GM12878 (cell line): ENCODE data around the gene DNHD1. TPM values are rescaled to one million over a fixed set of nuclear protein-coding genes. Genes with fewer than 3 reads are reported as not detected.
A peak's percentile ranks its signal among the peaks of the same experiment; 100 is the strongest.

Source experiments
- ATAC-seq: fragments of 200-7000 bp; cut with Tn5 transposase; 3 replicates; pipeline ENCODE4 v1.9.1; 2020; ENCODE audit warnings: mild to moderate bottlenecking, moderate library complexity
- BruUV-seq: library from RNA; stranded (reverse); fragments of 400-500 nt; replicated peaks from 2 replicates; lab custom pipeline; 2021; lab: Mats Ljungman, UMichigan
- CTCF ChIA-PET: fragments of 300-600 bp; sonication (Branson Sonifier 250); formaldehyde crosslinking; extraction: SDS; loops from one replicate; lab custom pipeline; 2021; ENCODE audit warnings: inconsistent platforms; lab: Yijun Ruan, JAX
- POLR2A ChIA-PET: fragments of 350-600 bp; formaldehyde crosslinking; extraction: SDS; loops from one replicate; lab custom pipeline; 2021; ENCODE audit warnings: inconsistent platforms; lab: Charles Lee
- RAD21 ChIA-PET: fragments of 300-600 bp; sonication (Branson Sonifier 250); formaldehyde crosslinking; loops from one replicate; lab custom pipeline; 2023; ENCODE audit warnings: antibody characterized with exemption; ENCODE audit not compliant: unreplicated experiment; lab: Charles Lee
- SMC1A ChIA-PET: fragments of 300-600 bp; sonication (Branson Sonifier 250); formaldehyde crosslinking; loops from one replicate; lab custom pipeline; 2023; ENCODE audit not compliant: unreplicated experiment, uncharacterized antibody; lab: Charles Lee
- DNase-seq: peaks from one replicate; pipeline ENCODE4 v3.0.0-alpha.2; 2011; ENCODE audit warnings: low read depth, low spot score
- FAIRE-seq: peaks from 3 replicates; lab custom pipeline; 2011; peaks lifted over from hg19 to GRCh38; lab: Jason Lieb, UNC
- H2AFZ ChIP-seq: 2 replicates; pipeline ENCODE4 v1.6.0; 2011; ENCODE audit warnings: low read depth, low read length, control low read depth; ENCODE audit not compliant: control insufficient read depth
- H3K27ac ChIP-seq: 2 replicates; pipeline ENCODE4 v1.5.1; 2011; ENCODE audit warnings: control low read depth; ENCODE audit not compliant: control insufficient read depth, insufficient read depth
- H3K27me3 ChIP-seq, 2 experiments: replicated peaks in 1 of 2; 2 replicates each; pipeline versions ENCODE4 v1.6.0 to v1.6.1; 2011; ENCODE audit warnings: low read length in 1 of 2; ENCODE audit not compliant: control insufficient read depth in 2 of 2, insufficient read depth in 2 of 2
- H3K36me3 ChIP-seq, 2 experiments: 2 replicates each; pipeline ENCODE4 v1.5.1; 2011; ENCODE audit warnings: low read length in 1 of 2; ENCODE audit not compliant: control insufficient read depth in 2 of 2, insufficient read depth in 2 of 2
- H3K4me1 ChIP-seq: 2 replicates; pipeline ENCODE4 v1.6.1; 2011; ENCODE audit warnings: mild to moderate bottlenecking, low read length, moderate library complexity, mixed read lengths; ENCODE audit not compliant: control insufficient read depth, insufficient read depth
- H3K4me2 ChIP-seq: 2 replicates; pipeline ENCODE4 v1.6.0; 2011; ENCODE audit warnings: control low read depth; ENCODE audit not compliant: control insufficient read depth, insufficient read depth
- H3K4me3 ChIP-seq: fragments of 200-600 bp; sonication (generic); 2 replicates; pipeline ENCODE4 v1.5.1; 2016
- H3K79me2 ChIP-seq: 2 replicates; pipeline ENCODE4 v1.6.0; 2011; ENCODE audit warnings: low read length; ENCODE audit not compliant: control insufficient read depth, insufficient read depth
- H3K9ac ChIP-seq: 2 replicates; pipeline ENCODE4 v1.8.0; 2011; ENCODE audit warnings: low read length, control low read depth, mixed read lengths; ENCODE audit not compliant: control insufficient read depth, insufficient read depth
- H3K9me3 ChIP-seq: replicated peaks from 3 replicates; pipeline ENCODE4 v1.5.1; 2011; ENCODE audit warnings: mild to moderate bottlenecking, low read length; ENCODE audit not compliant: control insufficient read depth, insufficient read depth
- H4K20me1 ChIP-seq: 2 replicates; pipeline ENCODE4 v1.6.0; 2011; ENCODE audit not compliant: control insufficient read depth, insufficient read depth
- ASH2L ChIP-seq: fragments of 300-600, 200-600 bp; sonication (generic); IDR thresholded peaks from 2 replicates; pipeline ENCODE4 v1.6.1; 2017; ENCODE audit warnings: low read depth, mild to moderate bottlenecking, borderline replicate concordance
- CREM ChIP-seq: IDR thresholded peaks from 2 replicates; pipeline ENCODE4 v1.6.1; 2014; ENCODE audit warnings: antibody characterized with exemption, low read depth
- IKZF2 ChIP-seq, 2 experiments: fragments of 450-650 bp; IDR thresholded peaks; 2 replicates each; pipeline ENCODE4 v1.6.1; 2017; ENCODE audit warnings: mild to moderate bottlenecking in 2 of 2, moderate library complexity in 2 of 2
- MEF2B ChIP-seq: fragments of 450-650 bp; IDR thresholded peaks from 2 replicates; pipeline ENCODE4 v1.6.1; 2018; ENCODE audit warnings: mild to moderate bottlenecking, moderate library complexity; ENCODE audit not compliant: partially characterized antibody, poor library complexity, severe bottlenecking
- RAD21 ChIP-seq: IDR thresholded peaks from 2 replicates; pipeline ENCODE4 v1.6.1; 2011; ENCODE audit warnings: mild to moderate bottlenecking, low read depth, low read length, moderate library complexity; ENCODE audit not compliant: insufficient read depth
- RUNX3 ChIP-seq: IDR thresholded peaks from 2 replicates; pipeline ENCODE4 v1.6.1; 2012; ENCODE audit warnings: low read length, inconsistent platforms
- SIX5 ChIP-seq: IDR thresholded peaks from 2 replicates; pipeline ENCODE4 v1.6.1; 2011; ENCODE audit warnings: mild to moderate bottlenecking, low read depth, low read length, moderate library complexity; ENCODE audit not compliant: severe bottlenecking
- ZNF622 ChIP-seq: fragments of 450-650 bp; IDR thresholded peaks from 2 replicates; pipeline ENCODE4 v1.6.1; 2017; ENCODE audit warnings: mild to moderate bottlenecking, inconsistent platforms
- WGBS: methylation state at CpG from one replicate; pipeline ENCODE4 v1.1.6; 2016; ENCODE audit warnings: low lambda C conversion rate; ENCODE audit not compliant: insufficient replicate concordance, insufficient coverage; ENCODE audit errors: missing lambda C conversion rate; 5-methylcytosine and 5-hydroxymethylcytosine counted together
- in situ Hi-C: fragments of 300-500 bp; cut with MboI; formaldehyde crosslinking; loops from 9 replicates; pipeline ENCODE4 v1.14.3; 2018; ENCODE audit warnings: mixed read lengths
- intact Hi-C: fragments of 100-400 bp; cut with micrococcal nuclease; formaldehyde crosslinking; loops from one replicate; pipeline ENCODE4 v1.14.2; 2022; ENCODE audit not compliant: unreplicated experiment
- polyA plus RNA-seq, 11 experiments: library from polyadenylated mRNA; depleted of rRNA in 4 of 11; unstranded in 6 of 11; stranded (reverse) in 5 of 11; fragments of >200 nt; fragmentation: Nextera tagmentation in 4 of 11; fragmentation: Illumina TruSeq in 1 of 11; extraction: Ambion mirVana in 4 of 11; extraction: Trizol in 1 of 11; gene quantifications; 1 replicate in 1 of 11; 2 replicates in 10 of 11; pipeline versions ENCODE4 v1.2.1 to v1.2.3, GENCODE V29; 2011 to 2016; ENCODE audit warnings: inconsistent platforms in 2 of 11, missing spikeins in 2 of 11, low read depth in 1 of 11
- total RNA-seq, 4 experiments: library from RNA; depleted of rRNA in 3 of 4; stranded (reverse); fragments of >200 nt in 3 of 4; fragmentation: Illumina TruSeq in 1 of 4; extraction: Trizol in 1 of 4; gene quantifications; 2 replicates each; pipeline versions ENCODE4 v1.2.1 to v1.2.3, GENCODE V29; 2013 to 2021
- TF ChIP-seq, protein P1 (sequence below): fragments of 450-650 bp; IDR thresholded peaks from 2 replicates; pipeline ENCODE4 v1.6.1; 2016; ENCODE audit warnings: mild to moderate bottlenecking
- TF ChIP-seq, protein P2 (sequence below): fragments of 450-650 bp; IDR thresholded peaks from 2 replicates; pipeline ENCODE4 v1.6.1; 2018; ENCODE audit warnings: borderline replicate concordance, mild to moderate bottlenecking; ENCODE audit not compliant: partially characterized antibody
- TF ChIP-seq, protein P3 (sequence below): fragments of 450-650 bp; IDR thresholded peaks from 2 replicates; pipeline ENCODE4 v1.6.1; 2016; ENCODE audit warnings: mild to moderate bottlenecking

The DNHD1 gene
- total and polyA plus RNA-seq, 10 of the 15 experiments (the other 5 are each of a cell fraction or from before 2014, with no cell fraction given): 0.99 to 16.9 (median 8.6) TPM

DNA sequence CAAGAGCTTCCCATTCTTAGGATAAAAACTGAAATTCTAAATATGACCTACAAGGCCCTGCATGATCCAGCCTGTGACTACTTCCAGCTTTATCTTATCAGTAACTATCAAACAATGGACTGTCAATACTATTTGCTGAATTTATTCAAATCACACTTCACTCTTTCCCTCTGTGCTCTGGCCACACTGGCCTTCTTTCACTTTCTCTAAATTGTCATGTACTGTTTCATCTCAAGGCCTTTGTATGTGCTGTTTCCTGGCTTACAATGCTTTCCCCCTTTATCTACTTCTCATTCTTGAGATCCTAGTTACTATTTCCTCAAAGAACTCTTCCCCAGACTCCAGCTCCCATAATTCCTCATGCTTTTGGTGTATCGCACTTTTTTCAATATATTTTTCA lies 10.1 kb upstream of the DNHD1 start:
- FAIRE-seq (no peak), DNase-seq (no peak)
- H3K36me3 ChIP-seq: peaks cover 0 to 12% of the 10 kb centered on the region in 2 experiments; a peak in 2 of 4 replicates
- POLR2A ChIA-PET: interaction anchor here (0.9 to 1.7 kb wide), 4 partner anchors 9 to 251 kb away, joined by 3 to 5 read pairs (median 4); no protein-coding TSS in a partner anchor
- H4K20me1 ChIP-seq: no peaks in the 10 kb centered on the region
- H3K4me2 ChIP-seq: no peak overlapping the region
- peaks cover 10% of the 10 kb centered on the region for H3K4me1 ChIP-seq
- peak overlapping the region; percentile 8; the same call in 1 of the 2 replicates for H3K27ac ChIP-seq
- H3K79me2 ChIP-seq: peaks cover 17% of the 10 kb centered on the region
- WGBS: 100% methylated on average over 1 of the region's 1 CpG
- CTCF ChIA-PET: interaction anchor here (0.8 to 10.7 kb wide), 7 partner anchors 10 to 197 kb away, joined by 3 to 119 read pairs (median 6); partner anchors contain the start of genes DNHD1 and MRPL17
- RAD21 ChIA-PET: interaction anchor here (0.9 to 3.4 kb wide), 2 partner anchors 108 to 196 kb away, joined by 3 to 14 read pairs; partner anchors contain the start of gene MRPL17
- no peaks in the 10 kb centered on the region for H3K27me3 ChIP-seq
- no peaks in the 10 kb centered on the region for H3K9me3 ChIP-seq
- no peak overlapping the region for H3K9ac ChIP-seq
- H3K4me3 ChIP-seq: no peak overlapping the region
- TF ChIP-seq MEF2B (no peak), ASH2L (no peak), RAD21 (no peak), CREM (no peak), IKZF2 (IDR thresholded peaks at IDR 0.05) (no peak), RUNX3 (no peak), SIX5 (no peak), ZNF622 (no peak)
- TF ChIP-seq, protein P1, sequence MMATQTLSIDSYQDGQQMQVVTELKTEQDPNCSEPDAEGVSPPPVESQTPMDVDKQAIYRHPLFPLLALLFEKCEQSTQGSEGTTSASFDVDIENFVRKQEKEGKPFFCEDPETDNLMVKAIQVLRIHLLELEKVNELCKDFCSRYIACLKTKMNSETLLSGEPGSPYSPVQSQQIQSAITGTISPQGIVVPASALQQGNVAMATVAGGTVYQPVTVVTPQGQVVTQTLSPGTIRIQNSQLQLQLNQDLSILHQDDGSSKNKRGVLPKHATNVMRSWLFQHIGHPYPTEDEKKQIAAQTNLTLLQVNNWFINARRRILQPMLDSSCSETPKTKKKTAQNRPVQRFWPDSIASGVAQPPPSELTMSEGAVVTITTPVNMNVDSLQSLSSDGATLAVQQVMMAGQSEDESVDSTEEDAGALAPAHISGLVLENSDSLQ: no peak
- TF ChIP-seq, protein P2, sequence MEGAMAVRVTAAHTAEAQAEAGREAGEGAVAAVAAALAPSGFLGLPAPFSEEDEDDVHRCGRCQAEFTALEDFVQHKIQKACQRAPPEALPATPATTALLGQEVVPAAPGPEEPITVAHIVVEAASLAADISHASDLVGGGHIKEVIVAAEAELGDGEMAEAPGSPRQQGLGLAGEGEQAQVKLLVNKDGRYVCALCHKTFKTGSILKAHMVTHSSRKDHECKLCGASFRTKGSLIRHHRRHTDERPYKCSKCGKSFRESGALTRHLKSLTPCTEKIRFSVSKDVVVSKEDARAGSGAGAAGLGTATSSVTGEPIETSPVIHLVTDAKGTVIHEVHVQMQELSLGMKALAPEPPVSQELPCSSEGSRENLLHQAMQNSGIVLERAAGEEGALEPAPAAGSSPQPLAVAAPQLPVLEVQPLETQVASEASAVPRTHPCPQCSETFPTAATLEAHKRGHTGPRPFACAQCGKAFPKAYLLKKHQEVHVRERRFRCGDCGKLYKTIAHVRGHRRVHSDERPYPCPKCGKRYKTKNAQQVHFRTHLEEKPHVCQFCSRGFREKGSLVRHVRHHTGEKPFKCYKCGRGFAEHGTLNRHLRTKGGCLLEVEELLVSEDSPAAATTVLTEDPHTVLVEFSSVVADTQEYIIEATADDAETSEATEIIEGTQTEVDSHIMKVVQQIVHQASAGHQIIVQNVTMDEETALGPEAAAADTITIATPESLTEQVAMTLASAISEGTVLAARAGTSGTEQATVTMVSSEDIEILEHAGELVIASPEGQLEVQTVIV: no peak
- TF ChIP-seq, protein P3, sequence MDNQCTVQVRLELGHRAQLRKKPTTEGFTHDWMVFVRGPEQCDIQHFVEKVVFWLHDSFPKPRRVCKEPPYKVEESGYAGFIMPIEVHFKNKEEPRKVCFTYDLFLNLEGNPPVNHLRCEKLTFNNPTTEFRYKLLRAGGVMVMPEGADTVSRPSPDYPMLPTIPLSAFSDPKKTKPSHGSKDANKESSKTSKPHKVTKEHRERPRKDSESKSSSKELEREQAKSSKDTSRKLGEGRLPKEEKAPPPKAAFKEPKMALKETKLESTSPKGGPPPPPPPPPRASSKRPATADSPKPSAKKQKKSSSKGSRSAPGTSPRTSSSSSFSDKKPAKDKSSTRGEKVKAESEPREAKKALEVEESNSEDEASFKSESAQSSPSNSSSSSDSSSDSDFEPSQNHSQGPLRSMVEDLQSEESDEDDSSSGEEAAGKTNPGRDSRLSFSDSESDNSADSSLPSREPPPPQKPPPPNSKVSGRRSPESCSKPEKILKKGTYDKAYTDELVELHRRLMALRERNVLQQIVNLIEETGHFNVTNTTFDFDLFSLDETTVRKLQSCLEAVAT: no peak
- TF ChIP-seq, all 136 proteins: peak for 0
- H2AFZ ChIP-seq: no peak overlapping the region
- ATAC-seq: peak; percentile 69
- no TSS peak for BruUV-seq
- in situ Hi-C loops: no loop called here
- SMC1A ChIA-PET: interaction anchor here (1.1 to 2.4 kb wide), 5 partner anchors 9 to 108 kb away, joined by 3 to 8 read pairs (median 5); no protein-coding TSS in a partner anchor
- intact Hi-C loops: loop anchor here (10.0 kb wide), 2 partner anchors 252 to 1038 kb away; partner anchors contain the start of genes CNGA4 and FHIP1B
